Midbrain (tissue), 1 donor: ENCODE measurements around the gene ATP6V1F.

Source experiments
- DNase-seq: peaks from one replicate; lab custom pipeline; 2025; lab: John Stamatoyannopoulos, UW

Gene ATP6V1F

DNA sequence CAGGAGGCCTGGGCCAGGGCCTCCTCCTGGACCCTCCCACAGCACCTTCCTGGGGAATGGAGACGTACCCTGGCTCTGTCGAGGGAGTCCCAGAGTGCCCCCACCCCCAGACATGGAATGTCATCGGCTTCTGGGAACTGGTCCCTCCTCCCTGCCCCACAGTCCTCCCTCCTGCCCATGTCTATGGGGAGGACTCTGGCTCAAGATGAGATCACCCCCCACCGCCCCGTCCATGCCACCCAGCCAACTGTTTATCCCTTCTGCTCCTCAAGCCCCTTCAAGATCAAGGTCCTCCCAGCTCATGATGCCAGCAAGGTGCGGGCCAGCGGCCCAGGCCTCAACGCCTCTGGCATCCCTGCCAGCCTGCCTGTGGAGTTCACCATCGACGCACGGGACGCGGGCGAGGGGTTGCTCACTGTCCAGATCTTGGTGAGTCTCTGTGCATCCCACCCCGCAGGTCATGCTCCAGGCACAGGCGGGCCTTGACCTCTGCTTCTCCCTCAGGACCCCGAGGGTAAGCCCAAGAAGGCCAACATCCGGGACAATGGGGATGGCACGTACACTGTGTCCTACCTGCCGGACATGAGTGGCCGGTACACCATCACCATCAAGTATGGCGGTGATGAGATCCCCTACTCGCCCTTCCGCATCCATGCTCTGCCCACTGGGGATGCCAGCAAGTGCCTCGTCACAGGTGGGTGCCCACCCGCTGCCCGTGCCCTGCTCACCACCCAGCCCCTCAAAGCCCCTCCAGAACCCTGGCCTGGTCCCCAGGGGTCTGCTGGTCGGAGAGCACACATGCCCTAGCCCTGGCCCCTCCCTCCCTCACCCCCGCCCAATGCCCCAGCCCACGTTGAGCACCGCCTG is 14.1 kb upstream of the ATP6V1F start:
- no peak for DNase-seq

DNA sequence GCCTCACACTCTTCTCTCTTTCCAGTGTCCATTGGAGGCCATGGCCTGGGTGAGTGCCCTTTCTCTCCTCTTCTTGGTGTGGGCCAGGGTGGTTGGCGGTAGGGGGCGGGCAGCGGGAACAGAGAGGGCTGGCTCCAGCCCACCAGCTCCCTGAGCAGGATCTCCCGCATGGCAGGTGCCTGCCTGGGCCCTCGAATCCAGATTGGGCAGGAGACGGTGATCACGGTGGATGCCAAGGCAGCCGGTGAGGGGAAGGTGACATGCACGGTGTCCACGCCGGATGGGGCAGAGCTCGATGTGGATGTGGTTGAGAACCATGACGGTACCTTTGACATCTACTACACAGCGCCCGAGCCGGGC is 13.5 kb upstream of the ATP6V1F start:
- DNase-seq: no peak

DNA sequence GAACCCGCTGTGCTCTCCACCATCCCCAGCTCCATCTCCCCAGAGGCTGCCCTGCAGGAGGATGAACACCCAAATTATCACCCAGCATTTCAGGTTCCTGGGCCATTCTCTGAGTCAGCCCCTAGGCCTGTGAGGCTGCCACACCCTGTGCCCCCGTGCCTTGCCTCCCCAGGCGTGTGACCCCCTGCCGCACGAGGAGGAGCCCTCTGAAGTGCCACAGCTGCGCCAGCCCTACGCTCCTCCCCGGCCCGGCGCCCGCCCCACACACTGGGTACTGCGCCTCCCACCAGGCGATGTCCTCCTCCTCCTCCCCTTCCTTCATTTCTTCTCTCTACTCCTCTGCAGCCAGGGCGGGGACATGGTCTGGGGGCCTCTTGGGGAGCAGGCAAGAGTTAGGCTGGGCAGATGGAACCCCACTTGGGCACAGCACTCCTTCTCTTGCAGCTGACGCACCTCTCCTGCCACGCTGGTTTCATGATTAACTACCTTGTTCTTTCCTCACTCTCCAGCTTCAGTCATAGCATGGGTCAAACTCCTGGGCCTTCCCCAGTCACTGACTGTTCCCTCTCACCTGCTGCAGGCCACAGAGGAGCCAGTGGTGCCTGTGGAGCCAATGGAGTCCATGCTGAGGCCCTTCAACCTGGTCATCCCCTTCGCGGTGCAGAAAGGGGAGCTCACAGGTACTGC is 12.7 kb upstream of the ATP6V1F start:
- no peak for DNase-seq

DNA sequence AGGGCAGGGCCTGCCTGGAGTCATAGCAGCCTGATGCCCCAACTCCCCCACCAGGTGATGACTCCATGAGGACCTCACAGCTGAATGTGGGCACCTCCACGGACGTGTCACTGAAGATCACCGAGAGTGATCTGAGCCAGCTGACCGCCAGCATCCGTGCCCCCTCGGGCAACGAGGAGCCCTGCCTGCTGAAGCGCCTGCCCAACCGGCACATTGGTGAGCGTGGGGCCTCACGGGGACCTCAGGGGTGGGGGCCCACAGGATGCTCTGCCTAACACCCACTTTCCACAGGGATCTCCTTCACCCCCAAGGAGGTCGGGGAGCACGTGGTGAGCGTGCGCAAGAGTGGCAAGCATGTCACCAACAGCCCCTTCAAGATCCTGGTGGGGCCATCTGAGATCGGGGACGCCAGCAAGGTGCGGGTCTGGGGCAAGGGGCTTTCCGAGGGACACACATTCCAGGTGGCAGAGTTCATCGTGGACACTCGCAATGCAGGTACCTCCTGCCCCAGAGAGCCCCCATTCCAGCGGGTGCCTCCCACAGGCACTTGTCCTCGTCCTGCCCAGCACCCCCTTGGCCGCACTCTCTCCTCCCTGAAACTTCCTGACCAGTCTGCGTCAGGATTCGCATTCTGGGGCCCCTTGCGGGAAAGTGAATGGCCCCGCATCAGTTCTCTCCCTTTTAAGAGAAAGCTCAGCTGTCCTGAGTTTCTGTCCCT is 10.0 kb upstream of the ATP6V1F start:
- no peak for DNase-seq

DNA sequence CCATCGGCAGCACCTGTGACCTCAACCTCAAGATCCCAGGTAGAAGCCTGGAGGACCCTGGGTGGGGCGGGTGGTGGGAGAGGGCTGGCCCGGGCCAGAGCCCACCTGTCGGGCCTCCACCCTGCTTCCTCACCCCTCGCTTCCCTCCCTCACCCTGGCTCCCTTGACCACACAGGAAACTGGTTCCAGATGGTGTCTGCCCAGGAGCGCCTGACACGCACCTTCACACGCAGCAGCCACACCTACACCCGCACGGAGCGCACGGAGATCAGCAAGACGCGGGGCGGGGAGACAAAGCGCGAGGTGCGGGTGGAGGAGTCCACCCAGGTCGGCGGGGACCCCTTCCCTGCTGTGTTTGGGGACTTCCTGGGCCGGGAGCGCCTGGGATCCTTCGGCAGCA is 8.9 kb upstream of the ATP6V1F start:
- DNase-seq: no peak

DNA sequence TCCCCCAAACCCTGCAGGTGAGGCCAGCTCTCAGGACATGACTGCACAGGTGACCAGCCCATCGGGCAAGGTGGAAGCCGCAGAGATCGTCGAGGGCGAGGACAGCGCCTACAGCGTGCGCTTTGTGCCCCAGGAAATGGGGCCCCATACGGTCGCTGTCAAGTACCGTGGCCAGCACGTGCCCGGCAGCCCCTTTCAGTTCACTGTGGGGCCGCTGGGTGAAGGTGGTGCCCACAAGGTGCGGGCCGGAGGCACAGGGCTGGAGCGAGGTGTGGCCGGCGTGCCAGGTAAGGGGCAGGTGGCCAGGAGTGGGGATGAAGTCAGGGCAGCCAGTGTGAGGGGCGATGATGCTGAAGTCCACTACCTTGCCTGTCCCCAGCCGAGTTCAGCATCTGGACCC is 8.3 kb upstream of the ATP6V1F start:
- DNase-seq: no peak

DNA sequence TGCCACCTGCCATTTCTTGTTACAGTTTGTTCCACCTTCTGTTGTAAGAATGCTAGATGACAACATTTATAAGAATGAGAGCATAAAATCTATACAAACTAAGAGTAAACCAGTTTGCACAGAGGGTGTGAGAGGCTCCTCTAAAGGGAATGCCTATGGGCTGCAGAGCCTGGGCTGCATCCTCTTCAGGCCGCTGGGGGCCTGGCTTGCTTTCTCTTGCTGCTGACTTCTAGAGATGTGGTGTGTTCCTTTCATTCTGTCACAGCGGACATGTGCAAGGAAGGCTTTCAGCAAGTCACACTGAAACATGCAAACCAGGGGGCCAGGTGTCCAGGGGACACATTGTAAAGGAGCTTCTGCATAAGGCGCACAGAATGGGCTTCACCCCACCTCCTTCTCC is 7.1 kb upstream of the ATP6V1F start:
- no peak for DNase-seq

DNA sequence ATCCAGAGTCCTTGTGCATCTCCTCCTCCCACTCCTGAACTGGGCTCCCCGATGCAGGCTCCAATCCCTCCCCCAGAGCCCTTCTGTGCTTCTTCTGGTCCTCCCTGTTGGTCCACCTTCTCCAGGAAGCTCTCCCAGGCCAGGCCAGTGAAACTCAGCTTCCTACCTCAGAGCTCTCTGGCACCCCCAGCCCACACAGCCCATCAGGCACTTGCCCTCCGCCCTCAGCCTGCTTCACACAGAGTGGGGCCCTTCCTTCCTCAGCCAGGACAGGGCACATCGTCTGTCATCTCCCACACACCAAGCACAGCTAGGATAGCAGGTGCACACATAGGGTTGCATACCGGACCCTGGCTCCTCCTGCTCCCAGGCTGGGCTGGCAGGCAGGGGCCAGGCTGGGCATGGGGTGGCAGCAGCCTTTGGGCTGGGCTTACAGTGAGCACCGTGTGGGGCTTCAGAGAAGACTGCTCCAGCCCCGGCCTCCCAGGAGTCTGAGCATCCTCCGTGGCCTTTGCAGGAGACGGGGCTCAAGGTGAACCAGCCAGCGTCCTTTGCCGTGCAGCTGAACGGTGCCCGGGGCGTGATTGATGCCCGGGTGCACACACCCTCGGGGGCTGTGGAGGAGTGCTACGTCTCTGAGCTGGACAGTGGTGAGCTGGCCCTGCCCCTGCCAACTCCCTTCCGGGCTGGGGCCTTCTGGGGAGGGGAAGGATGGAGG is 6.5 kb upstream of the ATP6V1F start:
- DNase-seq: no peak

DNA sequence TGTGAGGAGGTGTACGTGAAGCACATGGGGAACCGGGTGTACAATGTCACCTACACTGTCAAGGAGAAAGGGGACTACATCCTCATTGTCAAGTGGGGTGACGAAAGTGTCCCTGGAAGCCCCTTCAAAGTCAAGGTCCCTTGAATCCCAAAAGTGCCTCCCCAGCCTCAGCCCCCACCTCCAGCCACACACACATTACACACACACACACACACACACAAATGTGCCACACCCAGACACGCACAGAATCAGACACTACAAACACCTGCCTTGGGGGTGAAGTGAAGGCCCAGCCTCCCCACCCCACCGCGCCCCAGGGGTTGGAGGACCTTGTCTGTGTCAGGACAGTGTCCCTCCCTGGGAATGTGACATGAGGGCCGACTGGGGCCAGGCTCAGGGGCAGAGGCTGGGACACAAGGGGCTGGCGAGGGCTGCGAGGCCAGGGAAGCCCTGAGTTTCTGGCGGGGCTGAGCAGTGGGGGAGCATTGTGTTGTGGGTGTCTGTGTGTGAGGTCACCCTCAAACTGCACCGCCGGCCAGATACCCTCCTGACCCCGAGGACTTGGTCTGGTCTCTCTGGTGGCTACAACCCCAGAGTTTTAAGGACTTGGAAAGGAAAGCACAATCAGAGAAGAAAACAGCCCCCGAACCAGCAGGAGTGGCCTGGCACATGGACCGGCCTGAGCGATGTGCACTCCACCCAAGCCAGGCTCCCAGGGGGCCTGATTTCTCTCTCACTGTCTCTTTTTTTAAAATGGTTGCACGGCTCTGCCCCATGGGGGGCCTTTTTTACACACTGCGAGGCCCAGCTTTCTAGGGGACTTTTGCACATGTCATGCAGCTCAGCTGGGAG is 4.0 kb upstream of the ATP6V1F start:
- DNase-seq: no peak

DNA sequence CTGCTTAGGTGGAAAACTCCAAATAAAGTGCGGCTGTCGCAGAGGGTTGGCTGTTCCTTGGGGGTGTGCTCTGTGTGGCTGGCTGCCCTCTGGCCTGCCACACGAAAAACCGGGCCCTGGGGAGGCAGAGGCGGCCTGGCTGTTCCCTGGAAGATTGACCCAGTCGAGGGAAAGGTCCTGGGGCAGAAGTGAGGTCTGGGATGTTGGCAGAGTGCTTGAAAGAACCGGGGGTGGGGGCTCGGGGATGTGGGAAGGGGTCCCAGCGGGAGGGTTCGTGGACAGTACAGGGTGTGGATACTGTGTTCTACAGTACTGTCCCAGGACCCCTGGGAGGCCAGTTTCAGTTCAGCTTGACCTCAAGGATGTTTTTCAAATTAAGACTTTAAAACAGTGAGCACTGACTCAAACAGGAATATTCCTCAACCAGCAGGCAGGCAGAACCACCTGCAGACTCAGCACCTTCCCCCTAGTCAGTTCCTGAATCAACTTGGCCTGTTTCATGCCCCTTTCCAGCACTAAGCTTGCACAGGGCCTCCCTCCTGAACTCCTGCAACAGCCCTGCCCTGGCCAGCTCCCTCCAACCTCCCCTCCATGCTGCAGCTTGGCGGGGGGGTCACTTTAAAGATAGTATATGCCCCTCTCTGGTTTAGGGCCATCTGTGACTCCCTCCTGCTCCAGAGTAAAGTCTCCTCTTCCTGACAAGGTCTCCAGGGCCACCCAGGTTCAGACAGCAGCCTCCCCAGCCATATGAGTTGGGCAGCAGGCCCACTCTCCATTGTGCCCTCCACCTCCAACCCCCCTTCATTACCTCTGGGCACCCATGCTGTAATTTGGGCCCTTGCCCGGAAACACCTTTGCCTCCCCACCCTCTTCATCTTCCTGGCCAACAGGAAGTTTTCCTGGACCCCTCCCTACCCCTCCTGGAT is 3.2 kb upstream of the ATP6V1F start:
- no peak for DNase-seq

DNA sequence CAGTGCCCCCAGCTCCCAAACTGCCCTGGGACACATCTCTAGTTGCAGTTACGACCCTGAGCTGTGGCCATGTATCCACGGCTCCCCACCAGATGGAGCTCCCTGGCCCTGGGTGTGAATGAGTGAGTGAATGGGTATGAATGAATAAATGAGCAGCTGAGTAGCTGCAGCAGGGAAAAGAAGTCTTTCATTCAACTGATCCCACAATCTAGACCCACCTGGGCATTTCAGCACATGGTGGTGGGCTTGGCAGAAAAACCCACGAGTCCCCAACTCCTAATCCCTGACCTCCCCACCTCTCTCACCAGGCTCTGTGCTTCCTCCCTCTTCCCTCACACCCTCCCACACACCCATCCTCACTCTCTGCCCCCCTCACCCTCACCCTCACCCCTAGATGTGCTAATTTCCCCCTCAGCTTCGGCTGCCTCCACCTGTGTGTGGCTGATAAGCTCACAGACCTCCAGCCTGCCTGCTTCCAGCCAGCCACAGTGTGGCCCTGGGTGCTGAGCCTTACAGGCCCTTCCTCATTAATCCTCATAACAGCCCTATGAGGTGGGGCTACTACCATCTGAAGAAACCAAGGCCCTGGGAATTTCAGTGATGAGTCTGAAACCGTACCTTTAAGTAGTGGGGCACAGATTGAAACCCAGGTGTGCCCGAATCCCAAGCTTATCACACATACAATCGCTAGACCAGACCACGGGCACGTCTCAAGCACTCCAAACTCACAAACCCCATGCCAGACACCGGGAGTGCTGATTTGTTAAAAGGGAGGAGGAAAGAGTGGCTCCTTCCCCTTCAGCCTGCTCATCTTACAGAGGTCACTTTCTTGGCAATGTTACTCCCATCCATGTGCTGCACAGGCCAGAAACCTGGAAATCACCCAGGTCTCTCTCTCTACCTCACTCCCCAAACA is 2.2 kb upstream of the ATP6V1F start:
- no peak for DNase-seq

DNA sequence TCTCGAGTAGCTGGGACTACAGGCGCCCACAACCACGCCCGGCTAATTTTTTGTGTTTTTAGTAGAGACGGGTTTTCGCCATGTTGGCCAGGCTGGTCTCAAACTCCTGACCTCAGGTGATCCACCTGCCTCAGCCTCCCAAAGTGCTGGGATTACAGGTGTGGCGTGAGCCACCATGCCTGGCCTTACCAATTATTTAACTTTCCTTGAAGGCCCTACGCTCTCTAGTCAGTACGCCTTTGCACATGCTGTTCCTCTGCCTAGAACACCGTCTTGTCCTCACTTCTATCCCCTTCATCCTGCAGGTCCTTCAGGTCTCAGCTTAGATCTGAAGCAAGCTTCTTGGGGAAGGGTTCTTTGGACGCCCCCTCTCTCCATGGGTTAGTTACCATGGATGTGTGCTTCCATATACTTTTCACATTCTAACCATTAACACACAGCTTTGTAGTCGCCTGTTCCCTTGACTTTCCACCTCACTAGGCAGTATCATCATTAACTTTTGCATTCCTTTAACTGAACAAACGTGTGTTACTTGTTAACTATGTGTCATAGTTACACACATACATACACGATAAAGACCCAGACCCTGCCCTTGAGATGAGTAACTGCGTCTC is 592 bp upstream of the ATP6V1F start:
- DNase-seq: no peak

DNA sequence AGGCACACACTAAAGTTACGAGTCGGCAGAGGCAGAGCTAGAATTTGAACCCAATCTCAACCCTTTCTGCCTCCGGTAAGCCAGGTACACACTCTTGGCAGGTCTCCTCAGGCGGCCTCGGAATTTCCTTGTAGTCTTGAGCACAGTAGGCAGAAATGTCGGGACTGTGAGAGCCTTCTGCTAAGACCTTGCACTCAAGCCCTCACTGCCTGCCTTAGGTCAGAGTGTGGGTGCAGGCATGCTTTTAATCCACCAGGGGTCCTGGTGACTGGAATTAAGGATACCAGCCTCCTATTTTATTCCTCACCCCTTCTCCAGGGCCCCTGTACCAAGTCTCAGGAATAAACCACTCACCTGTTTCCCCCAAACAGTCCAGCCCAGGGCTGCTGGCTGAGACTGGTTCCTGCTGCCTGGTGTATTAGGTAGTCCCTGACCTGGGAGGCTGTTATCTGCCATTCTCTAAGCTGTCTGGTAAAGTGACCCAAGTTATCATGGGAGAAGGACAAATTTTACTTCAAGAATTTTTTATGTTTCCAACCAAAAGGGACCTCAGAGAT is 855 bp downstream of the ATP6V1F start:
- no peak for DNase-seq

DNA sequence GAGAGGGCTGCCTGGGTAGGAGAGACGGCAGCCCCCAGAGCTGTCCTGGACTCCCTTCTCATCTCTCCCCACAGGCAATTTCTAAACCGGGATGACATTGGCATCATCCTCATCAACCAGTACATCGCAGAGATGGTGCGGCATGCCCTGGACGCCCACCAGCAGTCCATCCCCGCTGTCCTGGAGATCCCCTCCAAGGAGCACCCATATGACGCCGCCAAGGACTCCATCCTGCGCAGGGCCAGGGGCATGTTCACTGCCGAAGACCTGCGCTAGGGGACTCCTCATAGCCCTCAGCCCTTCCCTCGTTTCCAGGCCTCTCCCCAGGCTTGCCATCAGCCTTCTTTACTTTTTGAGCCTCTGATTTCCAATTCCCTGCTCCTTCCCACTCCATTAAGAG is 2.6 kb downstream of the ATP6V1F start:
- no peak for DNase-seq

DNA sequence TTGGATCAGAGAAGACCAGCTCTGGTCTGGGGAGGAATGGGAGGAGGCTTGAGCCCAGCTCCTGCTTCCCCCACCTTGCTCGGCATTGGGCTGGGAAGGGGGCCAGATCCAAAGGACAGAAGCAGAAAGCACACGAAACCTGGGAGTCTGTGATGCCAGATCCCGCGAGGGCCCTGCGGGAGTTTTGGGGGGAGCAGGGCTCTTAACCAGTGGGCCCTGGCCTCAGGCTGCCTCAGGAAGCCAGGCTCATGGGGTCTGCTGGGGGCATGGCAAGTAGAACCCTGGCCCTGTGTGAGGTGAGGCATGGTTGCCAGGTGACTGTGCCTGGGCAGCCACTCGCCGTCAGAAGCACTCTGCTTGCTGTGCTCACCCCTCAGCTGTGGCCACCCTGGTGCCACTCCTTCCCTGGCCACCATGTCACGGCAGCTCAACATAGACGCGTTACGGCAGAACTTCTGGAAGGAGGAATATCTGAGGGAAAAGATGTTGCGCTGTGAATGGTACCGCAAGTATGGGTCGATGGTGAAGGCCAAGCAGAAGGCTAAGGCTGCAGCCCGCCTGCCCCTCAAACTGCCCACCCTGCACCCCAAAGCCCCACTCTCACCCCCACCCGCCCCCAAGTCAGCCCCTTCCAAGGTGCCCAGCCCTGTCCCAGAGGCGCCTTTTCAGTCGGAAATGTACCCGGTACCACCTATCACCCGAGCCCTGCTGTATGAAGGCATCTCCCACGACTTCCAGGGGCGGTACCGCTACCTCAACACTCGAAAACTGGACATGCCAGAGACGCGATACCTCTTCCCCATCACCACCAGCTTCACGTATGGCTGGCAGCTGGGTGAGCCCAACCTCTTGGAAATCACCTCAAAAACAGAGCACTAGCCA is 3.6 kb downstream of the ATP6V1F start:
- DNase-seq: no peak

DNA sequence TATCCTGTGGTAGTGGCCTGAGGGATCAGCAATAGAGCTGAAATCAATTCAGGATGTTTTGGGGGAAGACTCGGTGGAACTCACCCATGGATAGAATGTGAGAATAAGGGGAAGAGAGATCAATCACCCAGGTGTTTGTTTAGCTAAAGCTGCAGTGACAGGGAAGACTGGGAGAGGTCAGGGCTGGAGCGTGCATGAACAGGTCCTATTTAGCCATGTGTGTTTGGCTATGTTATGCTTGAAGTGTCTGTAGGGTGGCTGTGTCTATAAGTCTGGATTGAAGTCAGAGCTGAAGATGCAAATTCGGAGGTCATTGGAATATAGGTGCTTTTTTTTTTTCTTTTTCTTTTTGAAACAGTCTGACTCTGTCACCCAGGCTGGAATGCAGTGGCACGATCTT is 4.6 kb downstream of the ATP6V1F start:
- DNase-seq: no peak

DNA sequence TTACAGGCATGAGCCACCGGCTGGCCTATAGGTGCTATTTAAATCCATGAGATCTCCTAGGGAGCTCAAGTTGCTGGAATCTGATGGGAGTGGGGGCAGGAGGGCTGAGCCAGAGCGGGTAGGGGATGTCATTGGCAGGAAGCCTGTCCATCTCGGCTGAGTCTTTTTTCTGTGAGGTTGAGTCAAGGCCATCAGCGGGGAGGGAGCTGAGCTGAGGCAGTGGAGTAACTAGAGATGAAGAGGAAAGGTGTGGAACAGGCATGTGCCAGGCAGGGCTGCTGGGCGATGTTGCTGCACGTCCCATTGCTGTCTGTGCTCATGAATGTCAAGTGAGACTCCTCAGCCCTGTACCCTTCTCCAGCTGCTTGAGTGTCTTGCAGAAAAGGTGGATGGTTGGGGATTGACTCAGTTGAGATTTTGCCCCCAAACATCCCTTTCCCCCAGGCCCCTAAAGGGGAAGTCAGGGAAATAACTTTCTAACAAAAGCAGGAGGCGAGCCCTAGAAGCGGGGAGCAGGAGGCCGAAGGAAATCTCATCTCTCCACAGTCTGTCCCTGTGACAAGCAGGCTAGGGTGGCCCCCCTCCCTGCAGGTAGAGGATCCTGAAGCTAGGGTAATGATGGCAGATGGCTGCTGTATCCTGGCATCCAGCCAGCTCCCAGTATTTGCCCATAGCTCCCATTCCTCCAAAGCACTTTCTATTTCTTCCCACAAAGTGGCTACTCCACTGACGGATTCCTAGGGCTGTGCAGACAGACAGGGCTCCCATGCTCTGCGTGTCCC is 5.4 kb downstream of the ATP6V1F start:
- no peak for DNase-seq
